Right hindlimb (tissue), 1 donor: ENCODE results near the gene MRPL2.
"Not testable (repeated sequence)": the region's sequence is repeated elsewhere in the genome, so short reads cannot be mapped to it uniquely, and the experiment has no call there.

Source experiments
- DNase-seq: peaks from one replicate; pipeline ENCODE4 v3.0.0-alpha.2; 2018

The MRPL2 gene

GRCh38 chr6:43081922-43082321 is 22.7 kb upstream of the MRPL2 start:
- DNase-seq: not testable (repeated sequence)

- no peak for DNase-seq
Observed at GRCh38 chr6:43081043-43081442, 21.8 kb upstream of the MRPL2 start.

- DNase-seq: no peak
Observed at GRCh38 chr6:43078691-43079090, 19.5 kb upstream of the MRPL2 start.

- no peak for DNase-seq
Observed at GRCh38 chr6:43077981-43078511, 18.8 kb upstream of the MRPL2 start.

- DNase-seq: no peak
Observed at GRCh38 chr6:43077333-43077809, 18.1 kb upstream of the MRPL2 start.

- DNase-seq: peak; percentile 64
Observed at GRCh38 chr6:43076464-43077332, 17.5 kb upstream of the MRPL2 start.

- DNase-seq: peak; percentile 93
Observed at GRCh38 chr6:43075670-43076463, 16.6 kb upstream of the MRPL2 start, which contains the start of gene PTK7. TSS of gene PTK7 (plus strand) at chr6:43076314. CDS start at chr6:43076489, 175 bp downstream.

- DNase-seq: peak; percentile 53
Observed at GRCh38 chr6:43074847-43075669, 15.8 kb upstream of the MRPL2 start.

- no peak for DNase-seq
Observed at GRCh38 chr6:43070028-43070632, 10.9 kb upstream of the MRPL2 start.

- no peak for DNase-seq
Observed at GRCh38 chr6:43062818-43063217, 3.6 kb upstream of the MRPL2 start.

- DNase-seq: no peak
Observed at GRCh38 chr6:43061861-43062260, 2.6 kb upstream of the MRPL2 start.

- no peak for DNase-seq
Observed at GRCh38 chr6:43060755-43061633, 1.8 kb upstream of the MRPL2 start.

- DNase-seq: no peak
Observed at GRCh38 chr6:43060034-43060754, 960 bp upstream of the MRPL2 start.

GRCh38 chr6:43058531-43058930 is 703 bp downstream of the MRPL2 start:
- DNase-seq: peak; percentile 5

- peak; percentile 18 for DNase-seq
Observed at GRCh38 chr6:43055966-43056365, 3.3 kb downstream of the MRPL2 start.

- DNase-seq: no peak
Observed at GRCh38 chr6:43054206-43054943, 4.9 kb downstream of the MRPL2 start.

GRCh38 chr6:43053545-43054205 is 5.6 kb downstream of the MRPL2 start, which contains the start of gene CUL7:
TSS of gene CUL7 (minus strand) at chr6:43053851. CDS start at chr6:43052788, 1,063 bp downstream.
- DNase-seq: peak; percentile 97

GRCh38 chr6:43052842-43053544 is 6.2 kb downstream of the MRPL2 start:
- DNase-seq: peak; percentile 62
